ENCODE data around the gene SLIT1. TPM values are rescaled to one million over a fixed set of nuclear protein-coding genes. Genes with fewer than 3 reads are reported as not detected.

Gene SLIT1
- total and polyA plus RNA-seq, 2 donors (not counting 1 experiment from before 2014, with no cell fraction given), result 0.15 to 0.49 TPM

DNA sequence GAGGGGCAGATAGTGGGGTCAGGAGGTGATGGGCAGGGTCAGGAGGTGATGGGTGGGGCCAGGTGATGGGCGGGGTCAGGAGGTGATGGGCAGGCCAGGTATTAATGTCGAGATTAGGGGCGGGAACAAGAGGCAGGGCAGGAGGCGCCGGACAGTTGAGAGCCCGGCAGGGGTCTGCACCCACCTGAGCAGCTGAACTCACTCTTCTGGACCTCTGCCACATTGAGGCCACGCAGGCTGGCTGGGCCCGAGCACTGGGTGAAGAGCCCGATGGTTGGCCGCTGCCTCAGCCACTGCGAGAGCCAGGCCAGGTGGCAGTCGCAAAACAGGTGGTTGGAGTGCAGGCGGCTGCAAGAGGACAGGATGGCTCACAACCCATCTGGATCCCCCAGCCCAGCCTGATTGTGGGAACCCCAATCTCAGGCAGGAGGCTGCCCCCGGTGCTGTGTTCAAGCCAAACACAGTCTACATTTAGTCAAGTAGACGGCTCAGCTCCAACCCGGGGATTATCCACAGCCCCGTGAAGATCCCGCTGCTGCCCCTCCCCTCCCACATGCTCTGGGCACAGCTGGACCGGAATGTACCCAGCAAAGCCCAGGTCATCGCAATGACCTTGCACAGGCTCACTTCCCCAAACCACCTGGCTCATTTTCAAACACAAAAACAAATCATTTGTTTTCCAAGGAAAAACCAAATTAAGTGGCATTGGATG lies 122.3 kb downstream of the SLIT1 start:
- H3K4me1 ChIP-seq (ENCODE audit: control insufficient read depth in 2 of 2, insufficient read depth in 2 of 2, low read length in 2 of 2), result no peaks in the 10 kb centered on the region
- Mint-ChIP-seq H3K9me3 (ENCODE audit: insufficient read depth) (peaks cover 3% of the 10 kb centered on the region), H3K4me3 (no peak overlapping the region), H3K27me3 (peaks cover 8% of the 10 kb centered on the region), H3K27ac (no peak overlapping the region), H3K4me1 (no peaks in the 10 kb centered on the region)
- ATAC-seq (ENCODE audit: low read depth) (no peak), DNase-seq (no peak)
- H3K9ac ChIP-seq (ENCODE audit: low read length), result no peak overlapping the region
- peaks cover 0 to 1% (median 0%) of the 10 kb centered on the region in 3 donors for H3K9me3 ChIP-seq (ENCODE audit: control extremely low read depth in 1 of 3, control insufficient read depth in 2 of 3, insufficient read depth in 1 of 3, low read length in 2 of 3)
- whole genome bisulfite sequencing (ENCODE audit: insufficient coverage), result 92% methylated on average over 20 of the region's 20 CpGs
- ChIA-PET POLR2A (no interaction called here), CTCF (interaction anchor here (2.4 kb wide), 1 partner anchor 9 kb away, joined by 8 read pairs; no protein-coding TSS in a partner anchor)
- H3K4me3 ChIP-seq (ENCODE audit: control extremely low read depth in 1 of 5, extremely low read depth in 1 of 5, insufficient read depth in 1 of 5, low read depth in 2 of 5, low read length in 4 of 5), result no peak overlapping the region
- H2AFZ ChIP-seq (ENCODE audit: insufficient read depth, low read depth, low read length, poor library complexity, severe bottlenecking), result no peak overlapping the region
- no peaks in the 10 kb centered on the region for H4K20me1 ChIP-seq (ENCODE audit: control insufficient read depth, insufficient read depth, low read length, poor library complexity, severe bottlenecking)
- H3K36me3 ChIP-seq (replicated peaks in 1 of 2; ENCODE audit: control extremely low read depth in 1 of 2, control insufficient read depth in 1 of 2, extremely low read depth in 1 of 2, insufficient read depth in 2 of 2, low read length in 1 of 2), result no peaks in the 10 kb centered on the region
- H3K4me2 ChIP-seq (replicated peaks; ENCODE audit: low read depth, low read length, poor library complexity, severe bottlenecking), result no peak overlapping the region
- intact Hi-C loops (cut with micrococcal nuclease), result no loop called here
- H3K27me3 ChIP-seq (replicated peaks in 1 of 4; ENCODE audit: control extremely low read depth in 1 of 4, control insufficient read depth in 3 of 4, insufficient read depth in 4 of 4, low read length in 3 of 4), result no peaks in the 10 kb centered on the region
- no peak for TF ChIP-seq CTCF (IDR thresholded peaks at IDR 0.05)
- TF ChIP-seq EZH2 (IDR thresholded peaks at IDR 0.05; ENCODE audit: borderline replicate concordance, insufficient read depth, low read depth, low read length, poor library complexity, severe bottlenecking), result no peak
- no peaks in the 10 kb centered on the region for H3K79me2 ChIP-seq (ENCODE audit: control insufficient read depth, insufficient read depth, low read length)
- no peak overlapping the region for H3K27ac ChIP-seq (ENCODE audit: low read length in 2 of 2)

DNA sequence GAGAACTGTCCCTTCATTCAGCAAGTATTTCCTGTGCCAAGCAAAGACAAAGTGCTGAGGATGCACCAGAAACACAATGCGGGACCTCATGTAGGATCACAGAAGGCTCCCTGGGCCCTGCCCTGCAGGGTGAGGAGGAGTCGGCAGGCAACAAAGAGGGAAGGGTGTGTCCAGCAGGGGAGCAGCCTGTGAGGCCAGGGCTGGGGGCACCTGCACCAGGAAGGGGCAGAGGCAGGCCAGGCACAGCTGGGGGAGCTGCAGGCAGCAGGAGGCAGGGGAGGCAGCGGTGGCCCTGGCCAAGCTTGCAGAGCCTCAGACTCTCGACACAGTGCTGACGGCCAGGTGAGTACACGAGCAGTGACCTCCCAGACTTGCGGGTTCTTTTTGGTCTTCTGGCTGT lies 123.3 kb downstream of the SLIT1 start:
- intact Hi-C loops (cut with micrococcal nuclease), result no loop called here
- H3K27me3 Mint-ChIP-seq, result peaks cover 7% of the 10 kb centered on the region
- WGBS (ENCODE audit: insufficient coverage), result 99% methylated on average over 7 of the region's 7 CpGs
- ChIA-PET CTCF (interaction anchor here (2.4 kb wide), 1 partner anchor 148 kb away, joined by 8 read pairs; no protein-coding TSS in a partner anchor), POLR2A (no interaction called here)
- H3K4me3 Mint-ChIP-seq, result no peak overlapping the region
- ATAC-seq (ENCODE audit: low read depth), result no peak
- Histone ChIP-seq H3K36me3 (replicated peaks in 1 of 2; ENCODE audit: control extremely low read depth in 1 of 2, control insufficient read depth in 1 of 2, extremely low read depth in 1 of 2, insufficient read depth in 2 of 2, low read length in 1 of 2) (no peaks in the 10 kb centered on the region), H3K27ac (ENCODE audit: low read length in 2 of 2) (no peak overlapping the region), H3K9ac (ENCODE audit: low read length) (no peak overlapping the region), H2AFZ (ENCODE audit: insufficient read depth, low read depth, low read length, poor library complexity, severe bottlenecking) (no peak overlapping the region), H4K20me1 (ENCODE audit: control insufficient read depth, insufficient read depth, low read length, poor library complexity, severe bottlenecking) (no peaks in the 10 kb centered on the region), H3K27me3 (replicated peaks in 1 of 4; ENCODE audit: control extremely low read depth in 1 of 4, control insufficient read depth in 3 of 4, insufficient read depth in 4 of 4, low read length in 3 of 4) (no peaks in the 10 kb centered on the region), H3K9me3 (ENCODE audit: control extremely low read depth in 1 of 3, control insufficient read depth in 2 of 3, insufficient read depth in 1 of 3, low read length in 2 of 3) (peaks cover 0 to 1% (median 0%) of the 10 kb centered on the region in 3 donors), H3K79me2 (ENCODE audit: control insufficient read depth, insufficient read depth, low read length) (no peaks in the 10 kb centered on the region), H3K4me2 (replicated peaks; ENCODE audit: low read depth, low read length, poor library complexity, severe bottlenecking) (no peak overlapping the region), H3K4me3 (ENCODE audit: control extremely low read depth in 1 of 5, extremely low read depth in 1 of 5, insufficient read depth in 1 of 5, low read depth in 2 of 5, low read length in 4 of 5) (no peak overlapping the region), H3K4me1 (ENCODE audit: control insufficient read depth in 2 of 2, insufficient read depth in 2 of 2, low read length in 2 of 2) (no peaks in the 10 kb centered on the region)
- H3K9me3 Mint-ChIP-seq (ENCODE audit: insufficient read depth), result peaks cover 3% of the 10 kb centered on the region
- no peaks in the 10 kb centered on the region for H3K4me1 Mint-ChIP-seq
- no peak for DNase-seq
- H3K27ac Mint-ChIP-seq, result no peak overlapping the region
- TF ChIP-seq EZH2 (IDR thresholded peaks at IDR 0.05; ENCODE audit: borderline replicate concordance, insufficient read depth, low read depth, low read length, poor library complexity, severe bottlenecking), result no peak
